C1 segment of cervical spinal cord (tissue), 14 donors: Measurements from ENCODE around the gene VAPB.

Source experiments
- DNase-seq, 14 donors: peaks; one replicate each; lab custom pipeline; 2025; lab: John Stamatoyannopoulos, UW

VAPB gene

GRCh38 chr20:58435237-58435636, 46.2 kb downstream of the VAPB start:
- DNase-seq, result no peak

GRCh38 chr20:58436868-58437645, 48.0 kb downstream of the VAPB start:
- no peak for DNase-seq

GRCh38 chr20:58438970-58439808, 50.2 kb downstream of the VAPB start:
- no peak for DNase-seq

- no peak for DNase-seq
These were observed 51.2 kb downstream of the VAPB start for GRCh38 chr20:58440021-58440767.

GRCh38 chr20:58441723-58442122, 52.7 kb downstream of the VAPB start:
- no peak for DNase-seq

- no peak for DNase-seq
These were observed 55.8 kb downstream of the VAPB start for GRCh38 chr20:58444746-58445255.

- no peak for DNase-seq
These were observed 57.4 kb downstream of the VAPB start for GRCh38 chr20:58446264-58446959.

- DNase-seq, result no peak
These were observed 57.9 kb downstream of the VAPB start for GRCh38 chr20:58446960-58447265.

GRCh38 chr20:58447511-58448391, 58.7 kb downstream of the VAPB start:
- peak in 3 of 14 donors; percentile 6 to 10 (median 6) for DNase-seq

GRCh38 chr20:58448958-58449357, 59.9 kb downstream of the VAPB start:
- no peak for DNase-seq

- no peak for DNase-seq
These were observed 60.7 kb downstream of the VAPB start for GRCh38 chr20:58449681-58450221.

- DNase-seq, result no peak
These were observed 61.2 kb downstream of the VAPB start for GRCh38 chr20:58450254-58450653.

GRCh38 chr20:58452667-58453255, 63.7 kb downstream of the VAPB start:
- DNase-seq, result no peak

GRCh38 chr20:58453391-58453790, 64.4 kb downstream of the VAPB start:
- no peak for DNase-seq

GRCh38 chr20:58454460-58454859, 65.4 kb downstream of the VAPB start:
- DNase-seq, result no peak

- no peak for DNase-seq
These were observed 68.2 kb downstream of the VAPB start for GRCh38 chr20:58457083-58457695.

- no peak for DNase-seq
These were observed 69.5 kb downstream of the VAPB start for GRCh38 chr20:58458342-58459057.

GRCh38 chr20:58459058-58459750, 70.2 kb downstream of the VAPB start:
- DNase-seq, result no peak
